GM18870 (cell line): Measurements from ENCODE around the gene PRPS1.
"Not testable (repeated sequence)": the region's sequence is repeated elsewhere in the genome, so short reads cannot be mapped to it uniquely, and the experiment has no call there.

Source experiments
- ATAC-seq: cut with Tn5 transposase; IDR thresholded peaks from one replicate; pipeline ENCODE4 v1.9.1; 2021; ENCODE audit warnings: moderate library complexity; ENCODE audit not compliant: unreplicated experiment

The PRPS1 gene

GRCh38 chrX:107629540-107629909, 1.2 kb downstream of the PRPS1 start:
- ATAC-seq, result no peak

- no peak for ATAC-seq
These were observed 1.9 kb downstream of the PRPS1 start for GRCh38 chrX:107630031-107630689.

GRCh38 chrX:107632346-107632745, 4.0 kb downstream of the PRPS1 start:
- no peak for ATAC-seq

- no peak for ATAC-seq
These were observed 18.4 kb downstream of the PRPS1 start for GRCh38 chrX:107646735-107647134.

GRCh38 chrX:107648332-107648731, 20.0 kb downstream of the PRPS1 start:
- ATAC-seq, result no peak

GRCh38 chrX:107654566-107654871, 26.2 kb downstream of the PRPS1 start:
- ATAC-seq, result no peak

GRCh38 chrX:107654872-107655761, 26.8 kb downstream of the PRPS1 start:
- ATAC-seq, result no peak

GRCh38 chrX:107656978-107657377, 28.7 kb downstream of the PRPS1 start:
- no peak for ATAC-seq

GRCh38 chrX:107658660-107659059, 30.4 kb downstream of the PRPS1 start:
- no peak for ATAC-seq

- no peak for ATAC-seq
These were observed 31.0 kb downstream of the PRPS1 start for GRCh38 chrX:107659286-107659685.

GRCh38 chrX:107659768-107660167, 31.5 kb downstream of the PRPS1 start:
- no peak for ATAC-seq

- no peak for ATAC-seq
These were observed 33.8 kb downstream of the PRPS1 start for GRCh38 chrX:107662145-107662544.

GRCh38 chrX:107662824-107663223, 34.5 kb downstream of the PRPS1 start:
- ATAC-seq, result no peak

GRCh38 chrX:107666931-107667330, 38.6 kb downstream of the PRPS1 start:
- no peak for ATAC-seq

GRCh38 chrX:107667426-107667825, 39.1 kb downstream of the PRPS1 start:
- ATAC-seq, result no peak

GRCh38 chrX:107668710-107669109, 40.4 kb downstream of the PRPS1 start:
- ATAC-seq, result not testable (repeated sequence)

GRCh38 chrX:107669261-107669660, 41.0 kb downstream of the PRPS1 start:
- no peak for ATAC-seq

GRCh38 chrX:107669885-107670628, 41.7 kb downstream of the PRPS1 start:
- ATAC-seq, result no peak

- ATAC-seq, result not testable (repeated sequence)
These were observed 42.9 kb downstream of the PRPS1 start for GRCh38 chrX:107671256-107671655.

GRCh38 chrX:107672955-107673378, 44.7 kb downstream of the PRPS1 start:
- no peak for ATAC-seq

- ATAC-seq, result peak; percentile 2
These were observed 45.1 kb downstream of the PRPS1 start for GRCh38 chrX:107673431-107673830.
